ENCODE data around the gene FLNC. TPM values are rescaled to one million over a fixed set of nuclear protein-coding genes. Genes with fewer than 3 reads are reported as not detected.

Gene FLNC
- total and polyA plus RNA-seq, 2 of the 4 experiments (the other 2 are of a cell fraction), result 116 to 154 TPM

DNA sequence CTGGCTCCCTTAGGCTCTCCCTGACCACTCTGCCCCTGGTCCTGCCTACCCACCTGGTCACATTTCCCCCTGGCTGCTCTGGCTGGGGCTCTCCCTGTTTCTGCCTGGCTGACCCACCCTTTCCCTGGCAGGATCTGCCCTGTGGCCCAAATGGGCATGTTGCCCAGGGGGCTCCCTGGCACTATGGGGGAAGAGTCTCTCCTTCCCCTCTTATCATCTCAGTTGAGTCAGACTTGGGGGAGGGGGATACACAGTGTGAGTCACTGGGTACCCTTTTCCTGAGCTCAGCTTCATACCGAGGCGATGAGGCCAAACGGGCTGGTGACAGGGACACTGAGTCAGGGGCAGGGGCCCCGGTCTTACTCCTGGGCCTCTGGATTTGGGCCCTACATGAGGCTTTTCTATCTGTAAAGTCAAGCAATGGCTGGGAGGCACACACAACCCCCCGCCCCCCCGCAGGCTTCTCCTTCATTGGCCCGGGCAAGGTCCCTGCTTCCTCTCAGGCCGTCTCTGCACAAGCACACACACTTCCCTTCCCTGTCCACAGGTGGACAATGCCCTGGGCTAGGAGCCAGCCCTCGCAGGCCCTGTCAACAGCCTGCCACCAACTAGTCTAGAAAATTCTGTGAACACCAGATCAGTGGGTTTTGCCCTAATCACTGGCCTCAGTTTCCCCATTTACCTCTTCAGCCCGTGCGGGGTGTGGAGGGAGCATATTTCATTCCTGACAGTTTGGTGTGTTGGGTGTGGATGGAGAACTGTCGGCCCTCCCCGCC is 627 bp upstream of the FLNC start (continued):
- TF ChIP-seq MXI1 (IDR thresholded peaks at IDR 0.05; ENCODE audit: borderline replicate concordance, low read depth, low read length), result no peak
- 0 out of 2 replicates have a peak, but pooled peaks have one; percentile 46 for TF ChIP-seq MAZ (IDR thresholded peaks at IDR 0.05; ENCODE audit: borderline replicate concordance, low read depth, low read length)

GRCh38 chr7:128831178-128831993 is 1.2 kb downstream of the FLNC start:
- Histone ChIP-seq H2AFZ (replicated peaks; ENCODE audit: low read length, poor library complexity) (peak overlapping the region; percentile 54), H3K4me3 (ENCODE audit: insufficient read depth, low read depth, low read length) (peak overlapping the region; percentile 99), H3K9me1 (ENCODE audit: insufficient read depth, low read length) (peaks cover 11% of the 10 kb centered on the region), H3K14ac (replicated peaks; ENCODE audit: low read depth, low read length) (peak overlapping the region; percentile 89), H2AK5ac (ENCODE audit: low read depth, low read length) (peak overlapping the region; percentile 84), H2BK120ac (ENCODE audit: low read depth, low read length) (peak overlapping the region; percentile 41; the same call in 1 of the 2 replicates), H4K91ac (ENCODE audit: insufficient read depth, low read depth, low read length) (peak overlapping the region; percentile 66; the same call in 1 of the 2 replicates), H3K27me3 (ENCODE audit: control insufficient read depth, insufficient read depth, low read length) (no peaks in the 10 kb centered on the region), H3K18ac (ENCODE audit: low read depth, low read length) (peak overlapping the region; percentile 59), H3K4ac (ENCODE audit: low read depth, low read length) (peak overlapping the region; percentile 96), H4K20me1 (ENCODE audit: insufficient read depth, low read length) (peaks cover 73% of the 10 kb centered on the region), H4K8ac (ENCODE audit: low read depth in 2 of 2, low read length in 2 of 2) (peak overlapping the region; percentile 24 to 33; a peak in 2 of 4 replicates), H3K79me1 (ENCODE audit: low read depth in 1 of 2, low read length in 2 of 2) (peaks cover 4 to 60% of the 10 kb centered on the region in 2 experiments; a peak in 3 of 4 replicates), H3K9ac (ENCODE audit: low read depth, low read length) (peak overlapping the region; percentile 87), H3K27ac (ENCODE audit: insufficient read depth, low read length) (peak overlapping the region; percentile 95), H3K56ac (ENCODE audit: extremely low read depth, insufficient read depth, low read length) (peak overlapping the region; percentile 62), H2BK5ac (ENCODE audit: low read depth, low read length, poor library complexity, severe bottlenecking) (peak overlapping the region; percentile 90), H3K4me1 (ENCODE audit: control insufficient read depth, insufficient read depth, low read length) (peaks cover 41% of the 10 kb centered on the region), H4K5ac (ENCODE audit: low read depth, low read length) (peak overlapping the region; percentile 24), H2BK20ac (ENCODE audit: low read depth, low read length) (no peak overlapping the region), H3K9me3 (ENCODE audit: control insufficient read depth, insufficient read depth, low read length) (no peaks in the 10 kb centered on the region), H3K23ac (ENCODE audit: low read depth, low read length) (peak overlapping the region; percentile 87), H3K36me3 (ENCODE audit: control insufficient read depth, insufficient read depth, low read length) (peaks cover 15% of the 10 kb centered on the region), H2BK15ac (ENCODE audit: low read depth, low read length) (no peak overlapping the region), H2AK9ac (replicated peaks; ENCODE audit: low read depth, low read length, poor library complexity) (peak overlapping the region; percentile 97), H3K4me2 (ENCODE audit: low read depth, low read length) (peak overlapping the region; percentile 95)
- BruUV-seq (replicated peaks), result no TSS peak
- ChIA-PET POLR2A (ENCODE audit: unreplicated experiment) (interaction anchor here (0.6 to 1.9 kb wide), 4 partner anchors 16 to 817 kb away, joined by 3 to 26 read pairs (median 8); no protein-coding TSS in a partner anchor), CTCF (no interaction called here)
- no peak for TF ChIP-seq RCOR1 (IDR thresholded peaks at IDR 0.05; ENCODE audit: insufficient replicate concordance, low read length)
- TF ChIP-seq FOS (IDR thresholded peaks at IDR 0.05; ENCODE audit: low read depth, low read length), result no peak
- peak; percentile 63; the same call in 1 of the 2 replicates for TF ChIP-seq MXI1 (IDR thresholded peaks at IDR 0.05; ENCODE audit: borderline replicate concordance, low read depth, low read length)
- no peak for TF ChIP-seq NFE2L2 (IDR thresholded peaks at IDR 0.05; ENCODE audit: low read depth, low read length)
- TF ChIP-seq SMC3 (IDR thresholded peaks at IDR 0.05; ENCODE audit: low read depth, low read length), result no peak
- TF ChIP-seq CEBPB (IDR thresholded peaks at IDR 0.05; ENCODE audit: low read depth, low read length), result no peak
- peak; percentile 54; the same call in 1 of the 2 replicates for TF ChIP-seq MAZ (IDR thresholded peaks at IDR 0.05; ENCODE audit: borderline replicate concordance, low read depth, low read length)
- no peak for TF ChIP-seq RAD21 (IDR thresholded peaks at IDR 0.05; ENCODE audit: low read length)
- 1% methylated on average over 16 of the region's 33 CpGs; no CpG with 5 or more reads in 1 of the 2 experiments for WGBS, 2 experiments (ENCODE audit: extremely low coverage in 2 of 2, insufficient read length in 1 of 2)
- dilution Hi-C loops (cut with HindIII; ENCODE audit: low sequenced_read_pairs, unreplicated experiment), result no loop called here
- intact Hi-C loops (cut with micrococcal nuclease), result loop anchor here (5.0 kb wide), 1 partner anchor 89 kb away; no protein-coding TSS in a partner anchor
- DNase-seq, result peak; percentile 68
- in situ Hi-C loops (cut with MboI; ENCODE audit: low sequenced_read_pairs), result no loop called here
- ATAC-seq (ENCODE audit: low read depth), result peak; percentile 15

Measured in IMR-90 (cell line).